Measurements from ENCODE around the gene SH3TC1. TPM values are rescaled to one million over a fixed set of nuclear protein-coding genes. Genes with fewer than 3 reads are reported as not detected.

SH3TC1 gene
- total RNA-seq, 1 donor from 2014 or later = 5.4 TPM

GRCh38 chr4:8241211-8241779 lies 42.2 kb downstream of the SH3TC1 start:
- no peak for DNase-seq (ENCODE audit: extremely low spot score, unreplicated experiment)
- peaks cover 7% of the 10 kb centered on the region for H3K4me1 Mint-ChIP-seq (ENCODE audit: unreplicated experiment)
- no peak overlapping the region for H3K27ac Mint-ChIP-seq
- TF ChIP-seq CTCF (conservative IDR thresholded peaks at IDR 0.05) = no peak
- no peak overlapping the region for H3K4me3 Mint-ChIP-seq
- no peaks in the 10 kb centered on the region for H3K9me3 Mint-ChIP-seq
- no peaks in the 10 kb centered on the region for H3K27me3 Mint-ChIP-seq
- H3K36me3 Mint-ChIP-seq = no peaks in the 10 kb centered on the region

GRCh38 chr4:8241895-8242696 lies 43.0 kb downstream of the SH3TC1 start:
- TF ChIP-seq CTCF (conservative IDR thresholded peaks at IDR 0.05) = peak; percentile 99
- no peaks in the 10 kb centered on the region for H3K9me3 Mint-ChIP-seq

GRCh38 chr4:8242782-8243560 lies 43.9 kb downstream of the SH3TC1 start:
- Mint-ChIP-seq H3K36me3 (no peaks in the 10 kb centered on the region), H3K27me3 (no peaks in the 10 kb centered on the region), H3K4me3 (no peak overlapping the region), H3K27ac (no peak overlapping the region), H3K9me3 (no peaks in the 10 kb centered on the region), H3K4me1 (ENCODE audit: unreplicated experiment) (peaks cover 9% of the 10 kb centered on the region)
- TF ChIP-seq CTCF (conservative IDR thresholded peaks at IDR 0.05) = no peak
- DNase-seq (ENCODE audit: extremely low spot score, unreplicated experiment) = no peak

More at GRCh38 chr4:8241895-8242696, 43.0 kb downstream of the SH3TC1 start:
- no peak overlapping the region for H3K27ac Mint-ChIP-seq
- DNase-seq (ENCODE audit: extremely low spot score, unreplicated experiment) = peak; percentile 97
- H3K4me3 Mint-ChIP-seq = no peak overlapping the region
- H3K27me3 Mint-ChIP-seq = no peaks in the 10 kb centered on the region
- H3K36me3 Mint-ChIP-seq = no peaks in the 10 kb centered on the region
- peaks cover 7% of the 10 kb centered on the region for H3K4me1 Mint-ChIP-seq (ENCODE audit: unreplicated experiment)

- H3K27me3 Mint-ChIP-seq = peaks cover under 1% of the 10 kb centered on the region
- no peak for TF ChIP-seq CTCF (conservative IDR thresholded peaks at IDR 0.05)
- no peak overlapping the region for H3K4me3 Mint-ChIP-seq
- H3K27ac Mint-ChIP-seq = no peak overlapping the region
- DNase-seq (ENCODE audit: extremely low spot score, unreplicated experiment) = no peak
- H3K9me3 Mint-ChIP-seq = no peaks in the 10 kb centered on the region
- peaks cover 14% of the 10 kb centered on the region for H3K4me1 Mint-ChIP-seq (ENCODE audit: unreplicated experiment)
- H3K36me3 Mint-ChIP-seq = no peaks in the 10 kb centered on the region
These were observed 45.1 kb downstream of the SH3TC1 start for GRCh38 chr4:8244001-8244757.

- no peak overlapping the region for H3K4me3 Mint-ChIP-seq
- H3K27me3 Mint-ChIP-seq = peaks cover 3% of the 10 kb centered on the region
- no peaks in the 10 kb centered on the region for H3K9me3 Mint-ChIP-seq
- H3K27ac Mint-ChIP-seq = no peak overlapping the region
- DNase-seq (ENCODE audit: extremely low spot score, unreplicated experiment) = no peak
- no peak for TF ChIP-seq CTCF (conservative IDR thresholded peaks at IDR 0.05)
- peaks cover 14% of the 10 kb centered on the region for H3K4me1 Mint-ChIP-seq (ENCODE audit: unreplicated experiment)
- no peaks in the 10 kb centered on the region for H3K36me3 Mint-ChIP-seq
These were observed 45.9 kb downstream of the SH3TC1 start for GRCh38 chr4:8244931-8245460.
